SU-DHL-6 (cell line): Measurements from ENCODE around the gene LMO7.

ENCODE experiments used
- H2AFZ ChIP-seq: fragments of 200-600 bp; sonication (generic); 2 replicates; pipeline ENCODE4 v1.6.1; 2014; ENCODE audit warnings: low read depth, mild to moderate bottlenecking, moderate library complexity, mixed read lengths, antibody characterized with exemption, low read length; ENCODE audit not compliant: severe bottlenecking
- H3F3A ChIP-seq: fragments of 200-600 bp; shearing (Covaris generic); 2 replicates; pipeline ENCODE4 v1.6.0; 2016; ENCODE audit warnings: antibody characterized with exemption, mild to moderate bottlenecking; ENCODE audit not compliant: insufficient read depth
- H3K27ac ChIP-seq: fragments of 200-600 bp; sonication (generic); 2 replicates; pipeline ENCODE4 v1.5.1; 2016; ENCODE audit warnings: low read depth, mild to moderate bottlenecking, low read length, moderate library complexity, mixed read lengths
- H3K27me3 ChIP-seq: fragments of 200-600 bp; sonication (generic), shearing (Covaris generic); 2 replicates; pipeline ENCODE4 v1.6.0; 2014; ENCODE audit warnings: mild to moderate bottlenecking, low read length
- H3K36me3 ChIP-seq: fragments of 200-600 bp; sonication (generic); 2 replicates; pipeline ENCODE4 v1.6.1; 2014; ENCODE audit warnings: mild to moderate bottlenecking, low read length, mixed read lengths
- H3K4me2 ChIP-seq: fragments of 300-600, 200-600 bp; shearing (Covaris generic), sonication (generic); 2 replicates; pipeline ENCODE4 v1.6.0; 2014; ENCODE audit warnings: low read length, low read depth, mild to moderate bottlenecking; ENCODE audit not compliant: poor library complexity, severe bottlenecking
- H3K4me3 ChIP-seq: fragments of 200-600 bp; sonication (generic); 2 replicates; pipeline ENCODE4 v1.5.1; 2014; ENCODE audit warnings: antibody characterized with exemption, low read length, mild to moderate bottlenecking, mixed read lengths; ENCODE audit not compliant: insufficient read depth, poor library complexity, severe bottlenecking
- H3K79me2 ChIP-seq: fragments of 200-600 bp; sonication (generic); 2 replicates; pipeline ENCODE4 v1.6.1; 2014; ENCODE audit warnings: mild to moderate bottlenecking, low read length, moderate library complexity; ENCODE audit not compliant: insufficient read depth
- H3K9ac ChIP-seq: fragments of 200-600 bp; sonication (generic); 2 replicates; pipeline ENCODE4 v1.7.0; 2014; ENCODE audit warnings: mild to moderate bottlenecking, low read length
- H3K9me2 ChIP-seq: fragments of 200-600 bp; sonication (generic); replicated peaks from 2 replicates; pipeline ENCODE4 v1.6.1; 2014; ENCODE audit warnings: low read length; ENCODE audit not compliant: insufficient read depth
- H3K9me3 ChIP-seq: fragments of 200-600 bp; sonication (generic); 2 replicates; pipeline ENCODE4 v1.6.1; 2014; ENCODE audit warnings: low read length, mixed read lengths; ENCODE audit not compliant: insufficient read depth
- H4K20me1 ChIP-seq: fragments of 200-600 bp; sonication (generic); 2 replicates; pipeline ENCODE4 v1.6.1; 2014; ENCODE audit warnings: low read depth, mild to moderate bottlenecking, antibody characterized with exemption, low read length, moderate library complexity, mixed read lengths
- EZH2phosphoT487 ChIP-seq: fragments of 200-600 bp; sonication (generic), shearing (Covaris generic); conservative IDR thresholded peaks from 2 replicates; pipeline ENCODE4 v1.6.1; 2018; ENCODE audit warnings: mild to moderate bottlenecking, antibody characterized with exemption, low read length, moderate library complexity, mixed read lengths
- TF ChIP-seq, protein P1 (sequence below): fragments of 200-600 bp; sonication (generic); IDR thresholded peaks from one replicate; pipeline ENCODE4 v1.5.1; 2017; ENCODE audit warnings: antibody characterized with exemption, mild to moderate bottlenecking, low read length, moderate library complexity; ENCODE audit not compliant: insufficient read depth, poor library complexity, severe bottlenecking

LMO7 gene

DNA sequence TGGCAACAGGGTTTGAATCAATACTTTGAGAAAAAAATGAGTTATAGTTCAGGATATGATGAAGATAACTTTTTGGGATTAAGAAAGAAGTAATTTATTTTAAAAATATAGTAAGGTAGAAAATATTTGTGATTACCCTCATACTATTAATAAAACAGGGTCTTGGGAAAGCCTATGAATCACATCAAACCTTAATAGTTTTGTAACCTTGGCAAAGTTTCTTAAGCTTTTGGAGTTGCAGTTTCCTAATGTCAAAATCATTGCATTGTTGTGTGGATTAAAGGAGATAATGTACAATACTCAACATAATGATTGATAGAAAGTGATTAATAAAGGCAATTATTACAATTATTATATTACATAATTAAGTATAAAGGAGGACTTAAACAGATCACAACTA, 149.0 kb downstream of the LMO7 start:
- peaks cover 85% of the 10 kb centered on the region for H3K79me2 ChIP-seq

DNA sequence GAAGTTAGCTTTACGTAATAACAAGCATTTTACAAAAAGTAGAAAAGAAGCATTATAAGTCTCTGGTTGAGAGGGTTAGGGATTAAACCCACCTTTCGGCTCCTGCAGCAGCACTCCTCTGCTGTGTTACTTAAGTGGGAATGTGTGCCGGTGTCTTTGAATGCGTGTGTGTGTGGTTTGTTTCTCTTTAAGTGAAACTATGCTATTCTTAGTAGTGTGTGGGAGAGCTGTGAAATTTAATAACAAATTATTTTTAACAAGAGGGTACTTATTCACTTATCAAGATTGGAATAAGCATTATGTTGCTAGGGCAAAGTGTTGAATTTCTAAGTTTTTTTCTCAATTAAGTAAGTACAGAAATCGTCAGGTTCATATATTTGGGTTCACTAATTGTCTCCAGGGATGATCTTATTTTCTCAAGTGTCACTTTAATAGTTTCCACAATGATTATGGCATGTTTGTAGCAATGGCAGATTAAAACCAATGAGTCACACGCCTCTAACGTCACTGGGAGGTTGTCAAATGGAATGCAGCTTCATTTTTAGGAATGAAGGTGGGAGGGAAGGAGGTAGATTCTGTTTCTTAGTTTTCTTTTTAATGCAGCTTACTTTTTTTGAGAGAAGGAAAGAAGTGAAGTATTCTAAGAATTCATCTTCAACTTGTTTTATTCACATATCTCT, 151.3 kb downstream of the LMO7 start:
- no peak overlapping the region for H3K4me2 ChIP-seq
- no peak for TF ChIP-seq EZH2phosphoT487
- TF ChIP-seq, protein P1, sequence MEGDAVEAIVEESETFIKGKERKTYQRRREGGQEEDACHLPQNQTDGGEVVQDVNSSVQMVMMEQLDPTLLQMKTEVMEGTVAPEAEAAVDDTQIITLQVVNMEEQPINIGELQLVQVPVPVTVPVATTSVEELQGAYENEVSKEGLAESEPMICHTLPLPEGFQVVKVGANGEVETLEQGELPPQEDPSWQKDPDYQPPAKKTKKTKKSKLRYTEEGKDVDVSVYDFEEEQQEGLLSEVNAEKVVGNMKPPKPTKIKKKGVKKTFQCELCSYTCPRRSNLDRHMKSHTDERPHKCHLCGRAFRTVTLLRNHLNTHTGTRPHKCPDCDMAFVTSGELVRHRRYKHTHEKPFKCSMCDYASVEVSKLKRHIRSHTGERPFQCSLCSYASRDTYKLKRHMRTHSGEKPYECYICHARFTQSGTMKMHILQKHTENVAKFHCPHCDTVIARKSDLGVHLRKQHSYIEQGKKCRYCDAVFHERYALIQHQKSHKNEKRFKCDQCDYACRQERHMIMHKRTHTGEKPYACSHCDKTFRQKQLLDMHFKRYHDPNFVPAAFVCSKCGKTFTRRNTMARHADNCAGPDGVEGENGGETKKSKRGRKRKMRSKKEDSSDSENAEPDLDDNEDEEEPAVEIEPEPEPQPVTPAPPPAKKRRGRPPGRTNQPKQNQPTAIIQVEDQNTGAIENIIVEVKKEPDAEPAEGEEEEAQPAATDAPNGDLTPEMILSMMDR = no peak
- no peak overlapping the region for H2AFZ ChIP-seq
- no peak overlapping the region for H3K4me3 ChIP-seq
- peaks cover 96% of the 10 kb centered on the region for H3K79me2 ChIP-seq
- no peaks in the 10 kb centered on the region; the same call in 1 of the 2 replicates for H3K36me3 ChIP-seq
- H3K9ac ChIP-seq = no peak overlapping the region
- H3K27ac ChIP-seq = no peak overlapping the region
- H4K20me1 ChIP-seq = peaks cover 7% of the 10 kb centered on the region; the same call in 1 of the 2 replicates
- H3F3A ChIP-seq = no peaks in the 10 kb centered on the region
- no peaks in the 10 kb centered on the region for H3K9me2 ChIP-seq
- H3K9me3 ChIP-seq = no peaks in the 10 kb centered on the region
- H3K27me3 ChIP-seq = no peaks in the 10 kb centered on the region

More for the DNA sequence above, 149.0 kb downstream of the LMO7 start:
- TF ChIP-seq, protein P1 = no peak
- TF ChIP-seq EZH2phosphoT487 = no peak
- Histone ChIP-seq H3K9ac (no peak overlapping the region), H4K20me1 (peaks cover 7% of the 10 kb centered on the region; the same call in 1 of the 2 replicates), H3K36me3 (no peaks in the 10 kb centered on the region), H3K9me2 (no peaks in the 10 kb centered on the region), H3K4me3 (no peak overlapping the region), H3K9me3 (no peaks in the 10 kb centered on the region), H3K27ac (no peak overlapping the region), H3F3A (no peaks in the 10 kb centered on the region), H3K4me2 (no peak overlapping the region), H3K27me3 (no peaks in the 10 kb centered on the region), H2AFZ (no peak overlapping the region)

DNA sequence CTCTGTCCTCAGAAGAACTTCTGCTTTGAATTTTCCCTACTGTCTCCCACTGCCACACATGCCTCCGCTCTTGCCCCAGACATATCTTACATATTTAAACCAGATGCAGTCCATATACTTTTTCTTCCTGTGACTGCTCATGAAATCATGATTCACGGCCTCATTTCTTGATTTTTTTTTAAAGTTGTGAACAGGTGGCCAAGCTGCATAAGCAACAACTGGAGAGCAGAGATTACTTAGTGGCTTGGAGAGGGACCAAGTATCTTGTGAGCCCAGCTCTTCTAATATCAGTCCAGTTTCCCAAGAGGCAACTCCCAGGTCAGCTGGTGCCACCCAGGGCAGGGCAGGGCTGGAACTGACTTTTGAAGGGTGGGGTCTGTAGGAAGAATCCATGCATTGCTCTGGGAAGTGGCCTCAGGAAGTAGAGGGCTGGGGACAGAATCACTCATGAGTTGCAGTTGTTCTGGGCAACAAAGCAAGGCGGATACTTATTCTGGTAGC, 152.4 kb downstream of the LMO7 start:
- Histone ChIP-seq H3K9me2 (no peaks in the 10 kb centered on the region), H3K9me3 (no peaks in the 10 kb centered on the region), H3K27me3 (no peaks in the 10 kb centered on the region), H3K36me3 (no peaks in the 10 kb centered on the region; the same call in 1 of the 2 replicates), H3K4me3 (no peak overlapping the region), H4K20me1 (peaks cover 7% of the 10 kb centered on the region; the same call in 1 of the 2 replicates), H3K9ac (no peak overlapping the region), H3K79me2 (peaks cover 95% of the 10 kb centered on the region), H3K4me2 (no peak overlapping the region), H2AFZ (no peak overlapping the region), H3K27ac (no peak overlapping the region), H3F3A (no peaks in the 10 kb centered on the region)
- TF ChIP-seq EZH2phosphoT487 = no peak
- TF ChIP-seq, protein P1 = no peak
